Bronchial epithelial cell (primary cell): ENCODE data around the gene NPHP1. TPM values are rescaled to one million over a fixed set of nuclear protein-coding genes. Genes with fewer than 3 reads are reported as not detected.

Source experiments
- DNase-seq: peaks from one replicate; pipeline ENCODE4 v3.0.0-alpha.2; 2010; ENCODE audit warnings: low read depth
- FAIRE-seq: peaks from 2 replicates; lab custom pipeline; 2011; peaks lifted over from hg19 to GRCh38; lab: Jason Lieb, UNC
- H3K27me3 ChIP-seq: 2 replicates; pipeline ENCODE4 v1.5.1; 2011; ENCODE audit warnings: low read length; ENCODE audit not compliant: control insufficient read depth, insufficient read depth
- H3K36me3 ChIP-seq: 2 replicates; pipeline ENCODE4 v1.5.1; 2011; ENCODE audit warnings: low read length; ENCODE audit not compliant: control insufficient read depth, insufficient read depth
- H3K4me3 ChIP-seq: 2 replicates; pipeline ENCODE4 v1.5.1; 2011; ENCODE audit warnings: mild to moderate bottlenecking, low read depth, low read length, control low read depth
- CTCF ChIP-seq: IDR thresholded peaks from 2 replicates; pipeline ENCODE4 v1.5.1; 2011; ENCODE audit warnings: mild to moderate bottlenecking, moderate library complexity, low read length, control low read depth, inconsistent platforms; ENCODE audit not compliant: insufficient read depth, severe bottlenecking
- total RNA-seq: library from RNA; depleted of rRNA; stranded (reverse); fragments of >200 nt; gene quantifications from 2 replicates; pipeline ENCODE4 v1.2.1, GENCODE V29; 2014

Gene NPHP1
- total RNA-seq, 1 donor from 2014 or later = 1.6 TPM

GRCh38 chr2:110149330-110150220 is 55.2 kb downstream of the NPHP1 start:
- H3K36me3 ChIP-seq = no peaks in the 10 kb centered on the region
- FAIRE-seq (no peak), DNase-seq (peak; percentile 94)
- TF ChIP-seq CTCF = no peak
- H3K4me3 ChIP-seq = no peak overlapping the region
- H3K27me3 ChIP-seq = no peaks in the 10 kb centered on the region

- Histone ChIP-seq H3K4me3 (no peak overlapping the region), H3K27me3 (no peaks in the 10 kb centered on the region), H3K36me3 (no peaks in the 10 kb centered on the region)
- no peak for DNase-seq
- no peak for TF ChIP-seq CTCF
- FAIRE-seq = no peak
These were observed 57.9 kb downstream of the NPHP1 start for GRCh38 chr2:110146945-110147332.

- FAIRE-seq (no peak), DNase-seq (no peak)
- no peak overlapping the region for H3K4me3 ChIP-seq
- no peaks in the 10 kb centered on the region for H3K27me3 ChIP-seq
- H3K36me3 ChIP-seq = no peaks in the 10 kb centered on the region
- TF ChIP-seq CTCF = no peak
These were observed 58.4 kb downstream of the NPHP1 start for GRCh38 chr2:110146183-110146944.

GRCh38 chr2:110143982-110144381 is 60.8 kb downstream of the NPHP1 start:
- Histone ChIP-seq H3K36me3 (no peaks in the 10 kb centered on the region), H3K4me3 (no peak overlapping the region), H3K27me3 (no peaks in the 10 kb centered on the region)
- TF ChIP-seq CTCF = no peak
- DNase-seq = no peak
- FAIRE-seq = no peak

GRCh38 chr2:110140401-110140800 is 64.4 kb downstream of the NPHP1 start:
- no peak for TF ChIP-seq CTCF
- no peak for FAIRE-seq
- DNase-seq = no peak

More at GRCh38 chr2:110140401-110140800, 64.4 kb downstream of the NPHP1 start:
- Histone ChIP-seq H3K27me3 (no peaks in the 10 kb centered on the region), H3K4me3 (no peak overlapping the region), H3K36me3 (no peaks in the 10 kb centered on the region)
